Choroid plexus epithelial cell (primary cell): ENCODE results near the gene RNASE11.
"Not testable (repeated sequence)": the region's sequence is repeated elsewhere in the genome, so short reads cannot be mapped to it uniquely, and the experiment has no call there.

ENCODE experiments used
- DNase-seq: peaks from one replicate; pipeline ENCODE4 v3.0.0-alpha.2; 2010; ENCODE audit warnings: low read depth
- H3K4me3 ChIP-seq: 2 replicates; pipeline ENCODE4 v1.5.1; 2011; ENCODE audit warnings: low read depth, mild to moderate bottlenecking, control low read depth, low read length, moderate library complexity
- TF ChIP-seq, protein P1 (sequence below): conservative IDR thresholded peaks from 2 replicates; pipeline ENCODE4 v1.5.1; 2011; ENCODE audit warnings: low read depth, mild to moderate bottlenecking, control low read depth, inconsistent platforms, low read length, moderate library complexity

The RNASE11 gene

DNA sequence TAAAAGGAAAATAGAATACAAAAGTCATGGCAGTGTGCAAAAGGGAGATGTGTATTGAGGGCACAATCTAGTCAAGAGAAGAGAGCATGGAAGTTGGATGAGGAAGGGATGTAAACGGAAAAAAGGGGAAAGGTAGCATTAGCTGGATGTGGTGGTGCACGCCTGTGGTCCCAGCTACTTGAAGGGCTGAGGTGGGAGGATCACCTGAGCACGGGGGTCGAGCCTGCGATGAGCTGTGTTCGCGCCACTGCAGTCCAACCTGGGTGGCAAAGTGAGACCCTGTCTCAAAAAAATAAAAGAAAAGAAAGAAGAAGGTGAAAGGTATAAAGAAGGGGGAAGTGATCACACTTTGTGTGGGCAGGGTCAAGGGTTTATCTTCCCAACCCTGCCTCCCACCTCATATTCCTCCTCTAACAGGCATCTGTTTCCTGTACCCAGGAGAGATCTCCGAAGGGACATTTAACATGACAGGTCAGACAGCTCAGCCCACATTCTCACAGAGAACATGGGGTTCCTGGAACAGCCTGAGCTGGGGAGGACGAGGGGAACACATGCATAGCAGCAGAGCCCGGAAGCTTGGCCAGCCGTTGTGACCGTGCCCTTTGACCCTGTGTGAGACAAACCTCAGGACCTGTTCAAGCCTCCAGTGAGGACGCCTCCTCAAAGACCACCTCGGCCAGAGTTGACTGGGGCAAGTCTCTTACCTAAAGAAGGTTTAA is 8.9 kb downstream of the RNASE11 start:
- no peak for DNase-seq
- TF ChIP-seq, protein P1, sequence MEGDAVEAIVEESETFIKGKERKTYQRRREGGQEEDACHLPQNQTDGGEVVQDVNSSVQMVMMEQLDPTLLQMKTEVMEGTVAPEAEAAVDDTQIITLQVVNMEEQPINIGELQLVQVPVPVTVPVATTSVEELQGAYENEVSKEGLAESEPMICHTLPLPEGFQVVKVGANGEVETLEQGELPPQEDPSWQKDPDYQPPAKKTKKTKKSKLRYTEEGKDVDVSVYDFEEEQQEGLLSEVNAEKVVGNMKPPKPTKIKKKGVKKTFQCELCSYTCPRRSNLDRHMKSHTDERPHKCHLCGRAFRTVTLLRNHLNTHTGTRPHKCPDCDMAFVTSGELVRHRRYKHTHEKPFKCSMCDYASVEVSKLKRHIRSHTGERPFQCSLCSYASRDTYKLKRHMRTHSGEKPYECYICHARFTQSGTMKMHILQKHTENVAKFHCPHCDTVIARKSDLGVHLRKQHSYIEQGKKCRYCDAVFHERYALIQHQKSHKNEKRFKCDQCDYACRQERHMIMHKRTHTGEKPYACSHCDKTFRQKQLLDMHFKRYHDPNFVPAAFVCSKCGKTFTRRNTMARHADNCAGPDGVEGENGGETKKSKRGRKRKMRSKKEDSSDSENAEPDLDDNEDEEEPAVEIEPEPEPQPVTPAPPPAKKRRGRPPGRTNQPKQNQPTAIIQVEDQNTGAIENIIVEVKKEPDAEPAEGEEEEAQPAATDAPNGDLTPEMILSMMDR, result no peak
- H3K4me3 ChIP-seq, result no peak overlapping the region

DNA sequence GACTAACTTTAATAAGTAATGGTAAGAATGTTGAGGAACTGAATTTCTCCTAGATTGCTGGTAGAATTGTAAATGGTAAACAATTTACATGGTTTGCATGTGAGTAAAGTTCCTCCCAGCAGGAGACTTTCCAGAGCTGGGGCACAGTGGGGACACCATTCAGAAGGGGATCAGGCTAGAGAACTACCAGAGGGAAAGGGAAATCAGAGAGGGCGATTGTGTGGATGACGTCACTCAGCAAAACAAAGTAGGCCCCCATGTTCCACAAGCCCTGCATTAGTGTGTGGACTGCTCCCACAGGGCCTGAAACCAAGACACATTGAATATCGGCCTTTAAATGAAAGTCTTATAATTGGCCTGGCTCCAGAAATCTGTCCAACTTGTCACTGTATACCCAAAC is 9.5 kb downstream of the RNASE11 start:
- H3K4me3 ChIP-seq, result no peak overlapping the region
- no peak for DNase-seq
- TF ChIP-seq, protein P1, result no peak

GRCh38 chr14:20572382-20572990 is 15.3 kb downstream of the RNASE11 start:
- not testable (repeated sequence) for DNase-seq, H3K4me3 ChIP-seq

DNA sequence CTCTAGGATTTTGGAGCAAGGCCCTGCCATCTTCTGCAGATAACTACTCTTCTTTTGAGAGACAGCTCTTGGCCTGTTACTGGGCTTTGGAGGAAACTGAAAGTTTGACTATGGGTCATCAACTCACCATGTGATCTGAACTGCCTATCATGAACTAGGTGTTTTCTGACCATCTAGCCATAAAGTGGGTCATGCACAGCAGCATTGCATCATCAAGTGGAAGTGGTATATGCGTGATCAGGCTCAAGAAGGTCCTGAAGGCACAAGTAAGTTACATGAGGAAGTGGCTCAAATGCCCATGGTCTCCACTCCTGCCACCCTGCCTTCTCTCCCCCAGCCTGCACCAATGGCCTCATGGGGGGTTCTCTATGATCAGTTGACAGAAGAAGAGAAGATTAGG is 17.1 kb downstream of the RNASE11 start:
- not testable (repeated sequence) for H3K4me3 ChIP-seq, DNase-seq

DNA sequence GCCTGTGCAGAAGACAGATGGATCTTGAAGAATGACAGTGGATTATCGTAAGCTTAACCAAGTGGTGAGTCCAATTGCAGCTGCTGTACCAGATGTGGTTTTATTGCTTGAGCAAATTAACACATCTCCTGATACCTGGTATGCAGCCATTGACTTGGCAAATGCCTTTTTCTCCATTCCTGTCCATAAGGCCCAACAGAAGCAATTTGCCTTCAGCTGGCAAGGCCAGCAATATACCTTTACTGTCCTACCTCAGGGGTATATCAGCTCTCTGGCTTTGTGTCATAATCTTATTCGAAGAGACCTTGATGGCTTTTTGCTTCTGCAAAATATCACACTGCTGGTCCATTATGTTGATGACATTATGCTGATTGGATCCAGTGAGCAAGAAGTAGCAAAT is 17.9 kb downstream of the RNASE11 start:
- not testable (repeated sequence) for DNase-seq, H3K4me3 ChIP-seq

GRCh38 chr14:20569066-20569465 is 18.7 kb downstream of the RNASE11 start:
- H3K4me3 ChIP-seq, result no peak overlapping the region
- TF ChIP-seq, protein P1, result no peak
- DNase-seq, result no peak

GRCh38 chr14:20568393-20568792 is 19.4 kb downstream of the RNASE11 start:
- H3K4me3 ChIP-seq, result no peak overlapping the region
- TF ChIP-seq, protein P1, result no peak
- DNase-seq, result no peak

DNA sequence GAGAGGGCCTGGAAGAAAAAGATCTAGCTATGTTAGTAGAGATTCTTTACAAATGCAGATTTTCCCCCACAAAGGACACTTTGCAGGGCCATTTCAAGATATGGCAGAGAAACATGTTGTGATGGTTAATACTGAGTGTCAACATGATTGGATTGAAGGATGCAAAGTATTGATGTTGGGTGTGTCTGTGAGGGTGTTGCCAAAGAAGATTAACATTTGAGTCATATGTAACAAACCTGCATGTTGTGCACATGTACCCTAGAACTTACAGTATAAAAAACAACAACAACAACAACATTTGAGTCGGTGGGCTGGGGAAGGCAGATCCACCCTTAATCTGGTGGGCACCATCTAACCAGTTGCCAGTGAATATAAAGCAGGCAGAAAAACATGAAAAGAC is 20.6 kb downstream of the RNASE11 start:
- not testable (repeated sequence) for H3K4me3 ChIP-seq, DNase-seq

- TF ChIP-seq, protein P1, result no peak
- no peak overlapping the region for H3K4me3 ChIP-seq
- no peak for DNase-seq
Observed at GRCh38 chr14:20564501-20564997, 23.3 kb downstream of the RNASE11 start.
